K562 (cell line): Measurements from ENCODE around the gene TRAF3.

Experiments
- ADNP ChIP-seq: fragments of 200-800 bp; sonication (Bioruptor generic); IDR thresholded peaks from 2 replicates; pipeline ENCODE4 v1.6.1; 2016; ENCODE audit warnings: missing genetic modification characterization, missing compliant biosample characterization
- HLTF ChIP-seq: fragments of 450-650 bp; IDR thresholded peaks from 2 replicates; pipeline ENCODE4 v1.6.1; 2016
- JUN ChIP-seq, 2 experiments: sonication (generic) in 1 of 2; formaldehyde crosslinking in 1 of 2; IDR thresholded peaks; 2 replicates each; pipeline versions ENCODE4 v1.6.1 to v1.8.0; 2012 to 2022; ENCODE audit warnings: borderline replicate concordance in 2 of 2, mild to moderate bottlenecking in 2 of 2, improper control_type of control experiment in 1 of 2, low read depth in 1 of 2, low read length in 1 of 2, missing genetic modification reagents in 1 of 2
- ZFX ChIP-seq: sonication (generic); formaldehyde crosslinking; IDR thresholded peaks from 2 replicates; pipeline ENCODE4 v1.8.0; 2022; ENCODE audit warnings: mild to moderate bottlenecking, missing genetic modification reagents, moderate library complexity
- TF ChIP-seq, protein P1 (sequence below), 3 experiments: IDR thresholded peaks in 2 of 3; conservative IDR thresholded peaks in 1 of 3; 2 replicates each; pipeline ENCODE4 v1.5.1; 2011 to 2012; ENCODE audit warnings: low read length in 3 of 3, mild to moderate bottlenecking in 3 of 3, control low read depth in 2 of 3, improper control_type of control experiment in 1 of 3, inconsistent platforms in 1 of 3, low read depth in 1 of 3, mixed read lengths in 1 of 3, moderate library complexity in 1 of 3; ENCODE audit not compliant: insufficient read depth in 2 of 3

DNA sequence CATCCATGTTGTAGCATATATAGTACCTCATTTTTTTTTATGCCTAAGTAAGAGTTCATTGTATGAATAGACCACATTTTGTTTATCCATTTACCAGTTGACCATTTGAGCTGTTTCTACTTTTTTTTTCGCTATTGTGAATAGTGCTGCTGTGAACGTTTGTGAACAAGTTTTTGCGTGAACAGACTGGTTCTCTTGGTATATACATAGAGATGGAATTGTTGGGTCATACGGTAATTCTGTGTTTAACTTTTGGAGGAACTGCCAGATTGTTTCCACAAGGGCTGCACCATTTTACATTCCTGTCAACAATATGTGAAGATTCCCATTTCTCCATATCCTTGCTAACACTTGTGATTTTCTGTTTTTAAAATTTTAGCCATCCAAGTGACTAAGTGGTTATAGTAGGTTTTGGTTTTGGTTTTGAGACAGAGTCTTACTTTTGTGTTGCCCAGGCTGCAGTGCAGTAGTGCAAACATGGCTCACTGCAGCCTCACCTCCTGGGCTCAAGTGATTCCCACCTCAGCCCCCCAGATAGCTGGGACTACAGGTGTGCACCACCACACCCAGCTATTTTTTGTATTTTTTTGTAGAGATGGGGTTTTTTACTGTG is 76.9 kb downstream of the TRAF3 start:
- no peak for TF ChIP-seq HLTF
- TF ChIP-seq ZFX (CRISPR knock-in tag), result no peak
- TF ChIP-seq, protein P1, sequence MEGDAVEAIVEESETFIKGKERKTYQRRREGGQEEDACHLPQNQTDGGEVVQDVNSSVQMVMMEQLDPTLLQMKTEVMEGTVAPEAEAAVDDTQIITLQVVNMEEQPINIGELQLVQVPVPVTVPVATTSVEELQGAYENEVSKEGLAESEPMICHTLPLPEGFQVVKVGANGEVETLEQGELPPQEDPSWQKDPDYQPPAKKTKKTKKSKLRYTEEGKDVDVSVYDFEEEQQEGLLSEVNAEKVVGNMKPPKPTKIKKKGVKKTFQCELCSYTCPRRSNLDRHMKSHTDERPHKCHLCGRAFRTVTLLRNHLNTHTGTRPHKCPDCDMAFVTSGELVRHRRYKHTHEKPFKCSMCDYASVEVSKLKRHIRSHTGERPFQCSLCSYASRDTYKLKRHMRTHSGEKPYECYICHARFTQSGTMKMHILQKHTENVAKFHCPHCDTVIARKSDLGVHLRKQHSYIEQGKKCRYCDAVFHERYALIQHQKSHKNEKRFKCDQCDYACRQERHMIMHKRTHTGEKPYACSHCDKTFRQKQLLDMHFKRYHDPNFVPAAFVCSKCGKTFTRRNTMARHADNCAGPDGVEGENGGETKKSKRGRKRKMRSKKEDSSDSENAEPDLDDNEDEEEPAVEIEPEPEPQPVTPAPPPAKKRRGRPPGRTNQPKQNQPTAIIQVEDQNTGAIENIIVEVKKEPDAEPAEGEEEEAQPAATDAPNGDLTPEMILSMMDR (IDR thresholded peaks at IDR 0.05 in 2 of 3, conservative IDR thresholded peaks at IDR 0.05 in 1 of 3; ENCODE audit: insufficient read depth in 2 of 3, low read depth in 1 of 3, low read length in 3 of 3), result no peak
- no peak for TF ChIP-seq JUN (IDR thresholded peaks at IDR 0.05; ENCODE audit: borderline replicate concordance, low read depth, low read length)
- TF ChIP-seq JUN (CRISPR knock-in tag; IDR thresholded peaks at IDR 0.05; ENCODE audit: borderline replicate concordance), result no peak
- TF ChIP-seq ADNP, result no peak
